Measurements from ENCODE around the gene ENOX2.
A peak's percentile ranks its signal among the peaks of the same experiment; 100 is the strongest.

ENOX2 gene

DNA sequence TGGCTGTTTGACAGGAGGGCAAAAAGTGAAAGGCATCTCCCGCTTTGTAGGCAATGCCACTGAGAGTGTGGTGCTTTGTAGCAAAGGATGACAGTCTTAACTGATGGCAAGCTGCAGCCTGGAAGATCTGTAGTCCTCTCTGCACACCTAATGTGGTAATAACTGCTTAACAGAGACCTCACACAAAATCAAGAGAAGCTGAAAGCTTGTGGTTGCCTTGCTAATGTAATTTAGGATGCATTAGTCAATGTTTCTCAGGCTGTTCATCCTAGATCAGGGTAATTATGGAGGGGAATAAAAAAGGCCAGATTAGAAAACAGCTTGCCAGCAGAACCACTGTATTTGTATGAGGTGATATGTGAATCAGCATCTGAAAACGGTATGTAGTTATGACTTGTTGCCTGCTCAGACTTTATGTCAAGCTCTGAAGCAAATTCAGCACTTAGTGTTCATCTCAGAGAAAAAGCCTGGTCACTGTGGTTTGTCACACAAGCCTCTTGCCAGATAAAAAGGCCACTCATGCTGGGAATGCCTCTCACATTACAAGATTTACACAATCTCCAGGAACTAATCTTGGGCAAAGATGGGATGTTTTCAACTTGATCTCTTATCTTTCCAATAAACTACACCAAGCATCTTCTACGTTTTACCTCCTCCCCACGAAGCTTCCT is 130.8 kb downstream of the ENOX2 start:
- TF ChIP-seq POLR2AphosphoS5 (IDR thresholded peaks at IDR 0.05; ENCODE audit: low read depth, low read length) (no peak), TAF1 (IDR thresholded peaks at IDR 0.05; ENCODE audit: borderline replicate concordance, low read depth, low read length) (no peak), POLR2A (IDR thresholded peaks at IDR 0.05; ENCODE audit: low read depth, low read length) (no peak)
- DNase-seq (ENCODE audit: insufficient read length) (no peak), FAIRE-seq (no peak)

DNA sequence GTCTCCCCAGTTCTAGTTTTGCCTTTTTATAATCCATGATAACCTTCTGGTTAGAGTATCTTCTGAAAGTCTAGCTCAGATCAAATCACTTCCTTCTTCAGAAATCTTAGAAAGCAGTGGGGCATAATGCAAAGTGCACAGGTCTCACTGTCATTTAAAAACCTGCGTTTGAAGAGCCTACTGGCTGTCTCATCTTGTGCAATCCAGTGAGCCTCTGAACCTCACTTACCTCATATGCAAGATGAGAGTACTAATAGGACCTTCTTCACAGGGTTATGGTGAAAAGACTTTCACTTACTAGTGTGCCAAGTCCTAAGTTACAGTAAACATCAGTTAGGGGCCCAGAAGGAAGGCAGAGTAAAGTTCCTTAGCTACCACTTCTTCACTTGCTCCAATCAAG is 131.4 kb downstream of the ENOX2 start:
- DNase-seq (ENCODE audit: insufficient read length), result no peak

DNA sequence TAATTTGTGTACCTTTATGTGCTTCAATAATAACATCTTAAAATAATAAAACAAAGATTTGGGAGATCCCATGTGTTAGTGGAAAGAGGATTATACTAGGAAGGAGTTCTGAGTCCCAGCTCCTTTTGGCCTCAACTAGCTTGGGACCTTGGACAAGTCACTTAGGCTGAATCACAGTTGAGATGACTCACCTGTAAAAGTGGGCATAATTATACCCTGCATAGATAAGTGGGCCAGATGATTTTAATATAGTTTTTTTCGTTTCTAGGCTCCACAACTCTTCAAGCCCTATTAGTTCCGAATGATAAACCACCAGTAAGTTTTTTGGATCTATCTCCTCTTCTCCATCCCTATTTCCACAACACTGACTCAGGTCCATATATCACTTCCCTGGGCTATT is 131.8 kb downstream of the ENOX2 start:
- TF ChIP-seq POLR2AphosphoS5 (IDR thresholded peaks at IDR 0.05; ENCODE audit: low read depth, low read length) (no peak), POLR2A (IDR thresholded peaks at IDR 0.05; ENCODE audit: low read depth, low read length) (no peak), TAF1 (IDR thresholded peaks at IDR 0.05; ENCODE audit: borderline replicate concordance, low read depth, low read length) (no peak)
- no peak for DNase-seq (ENCODE audit: insufficient read length)
- FAIRE-seq, result no peak

More for the DNA sequence above, 131.4 kb downstream of the ENOX2 start:
- FAIRE-seq, result peak; percentile 58
- no peak for TF ChIP-seq POLR2AphosphoS5 (IDR thresholded peaks at IDR 0.05; ENCODE audit: low read depth, low read length)
- no peak for TF ChIP-seq TAF1 (IDR thresholded peaks at IDR 0.05; ENCODE audit: borderline replicate concordance, low read depth, low read length)
- no peak for TF ChIP-seq POLR2A (IDR thresholded peaks at IDR 0.05; ENCODE audit: low read depth, low read length)

DNA sequence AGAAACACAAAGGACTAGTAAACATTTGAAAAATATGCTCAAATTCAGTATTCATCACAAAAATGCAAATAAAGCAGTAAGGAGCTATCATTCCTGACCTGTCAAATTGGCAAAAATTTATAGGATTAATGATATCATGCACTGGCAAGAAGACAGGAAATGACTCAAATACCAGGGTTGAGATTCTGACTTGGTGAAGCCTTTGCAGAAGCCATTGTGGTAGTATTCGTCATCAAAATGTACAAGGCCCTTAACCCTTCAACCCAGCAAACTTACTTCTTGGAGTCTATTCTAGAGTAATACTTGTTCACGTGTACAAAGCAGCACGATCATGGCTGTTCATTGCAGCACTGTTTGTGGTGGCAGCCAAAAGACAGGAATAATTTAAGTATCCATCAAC is 132.4 kb downstream of the ENOX2 start:
- TF ChIP-seq POLR2AphosphoS5 (IDR thresholded peaks at IDR 0.05; ENCODE audit: low read depth, low read length) (no peak), TAF1 (IDR thresholded peaks at IDR 0.05; ENCODE audit: borderline replicate concordance, low read depth, low read length) (no peak), POLR2A (IDR thresholded peaks at IDR 0.05; ENCODE audit: low read depth, low read length) (no peak)
- DNase-seq (ENCODE audit: insufficient read length), result no peak
- no peak for FAIRE-seq

DNA sequence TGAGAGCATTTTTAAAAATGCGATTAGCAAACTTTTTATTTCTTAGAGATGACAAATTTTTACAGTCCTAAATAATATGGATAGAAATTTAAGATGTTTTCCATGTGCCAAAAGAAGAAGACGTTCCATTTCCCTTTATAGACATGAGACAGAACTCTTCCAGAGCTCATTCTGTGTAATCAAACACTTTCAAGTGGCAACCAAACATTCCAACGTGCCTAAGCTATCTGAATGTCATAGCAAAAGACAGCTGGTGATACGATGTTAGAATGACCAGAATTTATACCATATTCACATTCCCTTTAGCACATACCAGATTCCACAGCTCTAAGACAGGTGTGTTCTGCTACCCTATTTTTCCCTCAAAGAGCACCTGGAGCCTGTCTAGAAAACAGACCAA is 133.2 kb downstream of the ENOX2 start:
- FAIRE-seq, result no peak
- TF ChIP-seq POLR2AphosphoS5 (IDR thresholded peaks at IDR 0.05; ENCODE audit: low read depth, low read length), result no peak
- no peak for TF ChIP-seq POLR2A (IDR thresholded peaks at IDR 0.05; ENCODE audit: low read depth, low read length)
- no peak for TF ChIP-seq TAF1 (IDR thresholded peaks at IDR 0.05; ENCODE audit: borderline replicate concordance, low read depth, low read length)
- DNase-seq (ENCODE audit: insufficient read length), result no peak

DNA sequence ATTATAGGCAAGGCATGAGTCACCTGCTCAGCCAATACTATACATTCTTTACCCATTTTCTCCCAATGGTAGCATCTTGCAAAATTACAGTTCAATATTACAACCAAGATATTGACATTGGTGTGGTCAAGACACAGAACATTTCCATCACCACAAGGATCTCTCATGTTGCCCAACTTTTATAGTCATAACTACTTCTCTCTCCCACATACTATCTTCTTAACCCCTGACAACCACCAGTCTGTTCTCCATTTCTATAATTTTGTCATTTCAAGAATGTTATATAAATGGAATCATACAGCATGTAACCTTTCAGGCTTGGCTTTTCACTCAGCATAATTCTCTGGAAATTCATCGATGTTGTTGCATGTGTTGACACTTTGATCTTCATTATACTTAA is 144.9 kb downstream of the ENOX2 start:
- no peak for FAIRE-seq
- DNase-seq (ENCODE audit: insufficient read length), result no peak
- TF ChIP-seq POLR2AphosphoS5 (IDR thresholded peaks at IDR 0.05; ENCODE audit: low read depth, low read length) (no peak), TAF1 (IDR thresholded peaks at IDR 0.05; ENCODE audit: borderline replicate concordance, low read depth, low read length) (no peak), POLR2A (IDR thresholded peaks at IDR 0.05; ENCODE audit: low read depth, low read length) (no peak)

DNA sequence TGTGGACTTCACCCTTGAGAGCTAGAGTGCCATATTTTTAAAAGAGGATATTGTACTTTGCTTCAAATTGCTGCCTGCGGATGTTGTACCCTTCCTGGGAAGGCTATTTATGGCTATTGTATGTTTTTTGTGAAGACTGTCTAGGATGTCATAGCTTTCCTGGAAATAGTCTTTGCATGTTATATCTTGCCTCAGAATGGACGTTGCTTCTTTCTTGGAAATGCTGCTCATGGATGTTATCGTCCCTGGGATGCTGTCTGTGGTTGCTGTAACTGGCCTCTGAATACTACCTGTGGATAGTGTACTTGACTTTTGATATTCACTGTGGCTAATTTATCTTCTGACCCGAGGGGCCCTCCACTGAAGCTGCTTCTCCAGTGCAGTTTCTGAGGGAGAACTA is 146.8 kb downstream of the ENOX2 start:
- FAIRE-seq (peak; percentile 9), DNase-seq (ENCODE audit: insufficient read length) (no peak)
- no peak for TF ChIP-seq POLR2A (IDR thresholded peaks at IDR 0.05; ENCODE audit: low read depth, low read length)
- TF ChIP-seq TAF1 (IDR thresholded peaks at IDR 0.05; ENCODE audit: borderline replicate concordance, low read depth, low read length), result no peak
- no peak for TF ChIP-seq POLR2AphosphoS5 (IDR thresholded peaks at IDR 0.05; ENCODE audit: low read depth, low read length)

DNA sequence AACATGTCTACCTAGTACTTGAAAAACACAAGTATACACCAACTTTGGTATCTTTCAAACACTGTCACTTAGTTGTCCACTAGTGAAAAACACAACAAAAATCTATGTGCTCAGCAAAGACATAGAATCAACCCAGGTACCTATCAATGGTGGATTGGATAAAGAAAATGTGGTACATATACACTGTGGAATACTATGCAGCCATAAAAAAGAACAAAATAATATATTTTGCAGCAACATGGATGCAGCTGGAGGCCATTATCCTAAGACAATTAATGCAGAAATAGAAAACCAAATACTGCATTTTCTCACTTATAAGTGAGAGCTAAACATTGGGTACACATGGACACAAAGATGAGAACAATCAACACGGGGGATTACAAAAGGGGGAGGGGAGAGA is 148.7 kb downstream of the ENOX2 start:
- DNase-seq (ENCODE audit: insufficient read length), result no peak
- TF ChIP-seq TAF1 (IDR thresholded peaks at IDR 0.05; ENCODE audit: borderline replicate concordance, low read depth, low read length) (no peak), POLR2AphosphoS5 (IDR thresholded peaks at IDR 0.05; ENCODE audit: low read depth, low read length) (no peak), POLR2A (IDR thresholded peaks at IDR 0.05; ENCODE audit: low read depth, low read length) (no peak)
- no peak for FAIRE-seq

DNA sequence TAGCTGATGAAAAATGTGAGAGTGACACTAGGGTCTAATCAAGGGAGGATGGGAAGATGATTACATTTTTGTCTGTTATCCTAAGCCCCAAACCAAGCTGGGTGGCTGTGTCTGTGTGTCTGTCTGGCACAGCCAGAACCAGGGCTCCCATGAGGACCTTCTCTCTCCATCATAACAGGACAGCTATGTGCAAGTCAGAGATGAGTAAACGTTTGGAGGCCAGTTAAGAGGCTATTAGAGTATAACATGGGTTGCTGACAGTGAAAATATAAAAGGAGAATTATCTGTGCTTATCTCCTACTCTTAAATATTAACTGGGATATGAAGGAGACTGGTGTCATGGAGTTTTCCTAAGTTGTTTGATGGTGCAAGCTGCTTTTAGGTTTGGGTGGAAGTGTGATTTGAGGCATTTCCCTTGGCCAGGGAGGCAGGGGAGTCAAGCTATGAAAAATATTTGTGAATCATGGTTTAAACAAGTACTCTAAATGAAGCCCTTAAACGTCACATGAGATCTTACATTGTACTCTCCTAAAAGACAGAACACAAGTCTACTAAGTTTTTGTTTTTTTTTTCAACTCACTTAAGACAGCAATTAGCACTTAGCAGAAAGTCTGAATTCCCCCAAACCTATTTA is 156.2 kb downstream of the ENOX2 start:
- FAIRE-seq, result peak; percentile 75

DNA sequence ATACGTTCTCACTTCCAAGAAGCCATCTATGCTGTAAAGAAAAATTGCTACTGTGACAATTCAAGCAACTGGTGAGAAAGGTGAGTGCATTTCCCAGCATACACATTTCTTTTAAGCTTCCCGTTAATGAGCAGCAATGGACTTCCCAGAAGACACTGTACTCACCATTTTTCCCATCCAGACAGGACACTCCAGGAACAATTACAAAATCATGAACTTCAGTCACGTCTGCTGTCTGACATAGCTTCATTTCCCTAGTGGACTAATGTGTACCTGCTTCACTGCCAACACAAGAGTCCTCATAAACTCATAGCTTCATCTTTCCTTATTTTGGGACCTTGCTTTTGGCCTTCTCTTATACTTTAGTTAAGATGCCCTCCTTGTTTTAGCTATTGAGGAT is 156.9 kb downstream of the ENOX2 start:
- TF ChIP-seq TAF1 (IDR thresholded peaks at IDR 0.05; ENCODE audit: borderline replicate concordance, low read depth, low read length) (no peak), POLR2A (IDR thresholded peaks at IDR 0.05; ENCODE audit: low read depth, low read length) (no peak), POLR2AphosphoS5 (IDR thresholded peaks at IDR 0.05; ENCODE audit: low read depth, low read length) (no peak)
- no peak for DNase-seq (ENCODE audit: insufficient read length)
- no peak for FAIRE-seq

More for the DNA sequence above, 156.2 kb downstream of the ENOX2 start:
- DNase-seq (ENCODE audit: insufficient read length), result no peak
- no peak for TF ChIP-seq POLR2A (IDR thresholded peaks at IDR 0.05; ENCODE audit: low read depth, low read length)
- TF ChIP-seq TAF1 (IDR thresholded peaks at IDR 0.05; ENCODE audit: borderline replicate concordance, low read depth, low read length), result no peak
- no peak for TF ChIP-seq POLR2AphosphoS5 (IDR thresholded peaks at IDR 0.05; ENCODE audit: low read depth, low read length)

DNA sequence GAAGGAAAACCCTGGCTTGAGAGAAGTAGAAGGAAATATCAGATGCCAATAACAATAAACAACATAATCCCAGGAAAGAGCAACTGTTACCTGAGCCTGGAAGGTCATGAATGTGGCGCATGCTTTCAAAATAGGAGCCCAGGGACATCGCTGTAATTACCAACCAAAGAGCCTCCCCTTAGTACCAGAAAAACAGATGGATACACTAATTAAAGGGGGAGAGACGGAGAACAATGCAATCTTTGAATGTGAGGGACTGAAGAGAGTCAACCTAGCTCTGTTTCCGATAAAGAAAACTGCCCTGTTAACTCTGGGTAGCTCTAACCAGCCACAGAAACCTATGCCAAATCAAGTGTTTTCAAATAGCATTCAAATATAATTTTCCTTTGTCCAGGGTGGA is 161.4 kb downstream of the ENOX2 start:
- TF ChIP-seq TAF1 (IDR thresholded peaks at IDR 0.05; ENCODE audit: borderline replicate concordance, low read depth, low read length) (no peak), POLR2A (IDR thresholded peaks at IDR 0.05; ENCODE audit: low read depth, low read length) (no peak), POLR2AphosphoS5 (IDR thresholded peaks at IDR 0.05; ENCODE audit: low read depth, low read length) (no peak)
- DNase-seq (ENCODE audit: insufficient read length), result no peak
- FAIRE-seq, result no peak

DNA sequence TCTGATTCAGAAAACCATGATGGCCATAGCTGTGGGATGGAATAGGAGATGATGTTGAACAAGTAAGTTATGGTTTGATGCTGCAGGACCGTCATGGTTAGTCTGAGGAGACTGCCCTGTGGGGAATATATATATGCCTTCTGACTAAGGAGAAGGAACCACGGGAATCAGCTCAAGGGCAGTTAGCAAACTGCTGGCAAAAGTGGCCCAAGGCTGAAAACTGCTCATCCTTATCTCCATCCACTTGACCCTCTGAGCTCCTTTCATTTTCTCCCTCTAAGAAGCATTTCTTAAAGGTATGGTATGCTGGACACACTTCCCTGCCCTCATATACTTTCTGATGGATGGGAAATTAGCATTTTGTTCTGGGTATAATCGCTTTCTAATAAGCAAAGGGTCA is 161.9 kb downstream of the ENOX2 start:
- FAIRE-seq (no peak), DNase-seq (ENCODE audit: insufficient read length) (no peak)

More for the DNA sequence above, 161.9 kb downstream of the ENOX2 start:
- TF ChIP-seq POLR2A (IDR thresholded peaks at IDR 0.05; ENCODE audit: low read depth, low read length) (no peak), POLR2AphosphoS5 (IDR thresholded peaks at IDR 0.05; ENCODE audit: low read depth, low read length) (no peak), TAF1 (IDR thresholded peaks at IDR 0.05; ENCODE audit: borderline replicate concordance, low read depth, low read length) (no peak)
